ENCODE measurements around the gene SMAD7.

Gene SMAD7

GRCh38 chr18:48950536-48951447, at the start of gene SMAD7:
Gene SMAD7, minus strand, starts transcription at chr18:48950965. Its CDS starts 541 bp downstream, at chr18:48950424.
- DNase-seq (ENCODE audit: low read depth, low spot score) = no peak

- no peak for DNase-seq (ENCODE audit: low read depth, low spot score)
These were observed 48.8 kb upstream of the SMAD7 start for GRCh38 chr18:48999569-48999968.

- DNase-seq (ENCODE audit: low read depth, low spot score) = no peak
These were observed 47.4 kb upstream of the SMAD7 start for GRCh38 chr18:48997985-48998831.

GRCh38 chr18:48997681-48997984, 46.9 kb upstream of the SMAD7 start:
- no peak for DNase-seq (ENCODE audit: low read depth, low spot score)

GRCh38 chr18:48996901-48997463, 46.2 kb upstream of the SMAD7 start:
- no peak for DNase-seq (ENCODE audit: low read depth, low spot score)

GRCh38 chr18:48996041-48996440, 45.3 kb upstream of the SMAD7 start:
- no peak for DNase-seq (ENCODE audit: low read depth, low spot score)

GRCh38 chr18:48994926-48995835, 44.4 kb upstream of the SMAD7 start:
- no peak for DNase-seq (ENCODE audit: low read depth, low spot score)

- DNase-seq (ENCODE audit: low read depth, low spot score) = no peak
These were observed 43.4 kb upstream of the SMAD7 start for GRCh38 chr18:48994044-48994651.

GRCh38 chr18:48993586-48993985, 42.8 kb upstream of the SMAD7 start:
- DNase-seq (ENCODE audit: low read depth, low spot score) = no peak

- DNase-seq (ENCODE audit: low read depth, low spot score) = no peak
These were observed 42.2 kb upstream of the SMAD7 start for GRCh38 chr18:48992791-48993555.

GRCh38 chr18:48992133-48992532, 41.4 kb upstream of the SMAD7 start:
- DNase-seq (ENCODE audit: low read depth, low spot score) = no peak

GRCh38 chr18:48991676-48992075, 40.9 kb upstream of the SMAD7 start:
- DNase-seq (ENCODE audit: low read depth, low spot score) = no peak

- DNase-seq (ENCODE audit: low read depth, low spot score) = no peak
These were observed 40.5 kb upstream of the SMAD7 start for GRCh38 chr18:48991319-48991660.

- DNase-seq (ENCODE audit: low read depth, low spot score) = no peak
These were observed 39.9 kb upstream of the SMAD7 start for GRCh38 chr18:48990481-48991318.

GRCh38 chr18:48989304-48990303, 38.8 kb upstream of the SMAD7 start:
- no peak for DNase-seq (ENCODE audit: low read depth, low spot score)

GRCh38 chr18:48988508-48989303, 37.9 kb upstream of the SMAD7 start:
- no peak for DNase-seq (ENCODE audit: low read depth, low spot score)

GRCh38 chr18:48987821-48988220, 37.1 kb upstream of the SMAD7 start:
- DNase-seq (ENCODE audit: low read depth, low spot score) = no peak
